ENCODE data around the gene RNF222.

The RNF222 gene

DNA sequence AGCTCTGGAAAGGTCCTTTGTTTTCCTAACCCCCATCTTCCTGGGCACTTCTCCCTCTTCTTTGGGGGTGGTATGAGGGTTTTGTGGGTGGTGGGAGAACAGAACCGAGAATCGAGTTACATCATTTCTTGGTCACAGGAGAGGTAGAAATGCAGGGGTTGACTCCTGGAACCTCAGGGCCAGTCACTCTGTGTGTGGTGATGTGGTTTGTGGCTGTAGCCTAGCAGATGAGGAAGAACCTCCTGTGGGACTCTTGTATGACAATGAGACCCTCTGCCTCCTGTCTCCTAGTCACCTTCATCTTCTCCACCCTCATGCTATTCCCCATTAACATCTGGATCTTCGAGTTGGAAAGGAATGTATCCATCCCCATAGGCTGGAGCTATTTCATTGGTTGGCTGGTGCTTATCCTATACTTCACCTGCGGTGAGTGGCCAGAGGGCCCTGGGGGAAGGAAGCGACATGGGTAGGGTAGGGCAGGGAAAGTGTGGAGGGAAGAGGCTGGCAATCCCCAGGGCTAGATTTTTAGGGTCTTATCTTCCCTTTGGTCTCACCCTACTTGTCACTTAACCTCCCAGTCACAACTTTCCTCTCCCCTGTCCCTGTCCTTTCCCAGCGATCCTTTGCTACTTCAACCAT lies 52.5 kb downstream of the RNF222 start:
- H3K36me3 ChIP-seq (ENCODE audit: insufficient read depth, insufficient read length, low read length) = no peaks in the 10 kb centered on the region
- no peak for DNase-seq (ENCODE audit: low read depth, low spot score)

DNA sequence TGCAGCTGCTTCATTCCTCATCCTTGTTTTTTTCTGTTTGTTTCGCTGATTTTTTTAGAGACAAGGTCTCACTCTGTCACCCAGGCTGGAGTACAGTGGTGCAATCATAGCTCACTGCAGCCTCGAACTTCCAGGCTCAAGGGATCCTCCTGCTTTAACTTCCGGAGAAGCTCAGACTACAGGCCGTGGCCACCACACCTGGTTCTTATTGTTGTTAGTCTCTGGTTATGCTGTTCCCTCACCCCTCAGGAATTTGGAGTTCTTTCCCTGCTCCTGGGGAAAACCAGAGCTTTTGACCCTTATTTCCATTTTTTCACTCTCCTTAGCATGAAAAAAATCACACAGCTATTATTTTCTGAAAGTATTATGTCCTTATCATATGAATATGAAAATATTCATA lies 56.2 kb downstream of the RNF222 start:
- no peaks in the 10 kb centered on the region for H3K27me3 ChIP-seq (ENCODE audit: insufficient read depth, insufficient read length)
- DNase-seq (ENCODE audit: low read depth, low spot score) = peak; percentile 47
- H3K36me3 ChIP-seq (ENCODE audit: insufficient read depth, insufficient read length, low read length) = no peaks in the 10 kb centered on the region
- no peak for TF ChIP-seq ZNF274 (IDR thresholded peaks at IDR 0.05; ENCODE audit: low read depth, low read length)
- no peak for TF ChIP-seq SUZ12 (IDR thresholded peaks at IDR 0.05; ENCODE audit: extremely low read depth, insufficient read depth, insufficient read length)
- H3K4me1 ChIP-seq (ENCODE audit: insufficient read depth, insufficient read length) = peaks cover 9% of the 10 kb centered on the region
- H3K9ac ChIP-seq (ENCODE audit: insufficient read length, low read depth) = peak overlapping the region; percentile 64
- no peak overlapping the region for H3K4me3 ChIP-seq (ENCODE audit: insufficient read length, low read depth)
- H3K9me3 ChIP-seq (ENCODE audit: insufficient read depth, low read length) = no peaks in the 10 kb centered on the region

More for the DNA sequence above, 52.5 kb downstream of the RNF222 start:
- Histone ChIP-seq H3K9me3 (ENCODE audit: insufficient read depth, low read length) (no peaks in the 10 kb centered on the region), H3K27me3 (ENCODE audit: insufficient read depth, insufficient read length) (no peaks in the 10 kb centered on the region), H3K4me1 (ENCODE audit: insufficient read depth, insufficient read length) (peaks cover 6% of the 10 kb centered on the region), H3K4me3 (ENCODE audit: insufficient read length, low read depth) (no peak overlapping the region), H3K9ac (ENCODE audit: insufficient read length, low read depth) (no peak overlapping the region)
- TF ChIP-seq SUZ12 (IDR thresholded peaks at IDR 0.05; ENCODE audit: extremely low read depth, insufficient read depth, insufficient read length) = no peak
- TF ChIP-seq ZNF274 (IDR thresholded peaks at IDR 0.05; ENCODE audit: low read depth, low read length) = no peak
- TF ChIP-seq YY1 (IDR thresholded peaks at IDR 0.05; ENCODE audit: insufficient read depth, insufficient read length) = no peak

All from NT2/D1 (cell line).